K562 (cell line): ENCODE results near the gene HEATR1. TPM values are rescaled to one million over a fixed set of nuclear protein-coding genes. Genes with fewer than 3 reads are reported as not detected.

Experiments used
- CAMTA2 ChIP-seq: fragments of 250-450 bp; sonication (Bioruptor Pico); conservative IDR thresholded peaks from 2 replicates; pipeline ENCODE4 v1.5.1; 2022
- CEBPG ChIP-seq, 3 experiments: fragments of 200-800 bp in 1 of 3; sonication (Bioruptor generic) in 1 of 3; sonication (generic) in 1 of 3; formaldehyde crosslinking in 1 of 3; IDR thresholded peaks in 2 of 3; conservative IDR thresholded peaks in 1 of 3; 2 replicates each; pipeline versions ENCODE4 v1.6.1 to v1.8.0; 2016 to 2022; ENCODE audit warnings: missing compliant biosample characterization in 2 of 3, missing genetic modification characterization in 2 of 3, mild to moderate bottlenecking in 1 of 3, missing genetic modification reagents in 1 of 3
- FOXJ2 ChIP-seq: fragments of 200-800 bp; sonication (Bioruptor generic); IDR thresholded peaks from 2 replicates; pipeline ENCODE4 v1.6.1; 2016; ENCODE audit warnings: missing genetic modification characterization, missing compliant biosample characterization
- KHSRP ChIP-seq: fragments of 450-650 bp; IDR thresholded peaks from 2 replicates; pipeline ENCODE4 v1.6.1; 2017
- MNT ChIP-seq, 2 experiments: fragments of 450-650 bp; conservative IDR thresholded peaks; 2 replicates each; pipeline ENCODE4 v1.6.1; 2017; ENCODE audit warnings: mild to moderate bottlenecking in 2 of 2, moderate library complexity in 2 of 2
- POLR2G ChIP-seq: fragments of 200-400 bp; formaldehyde crosslinking; IDR thresholded peaks from 2 replicates; pipeline ENCODE4 v1.6.1; 2017; ENCODE audit warnings: low read depth, mild to moderate bottlenecking, antibody characterized with exemption, low read length, moderate library complexity
- RBM14 ChIP-seq: fragments of 200-400 bp; formaldehyde crosslinking; IDR thresholded peaks from 2 replicates; pipeline ENCODE4 v1.6.1; 2018; ENCODE audit warnings: low read depth, mild to moderate bottlenecking, low read length, moderate library complexity, borderline replicate concordance; ENCODE audit not compliant: insufficient read depth
- SAFB2 ChIP-seq: fragments of 200-400 bp; formaldehyde crosslinking; IDR thresholded peaks from 2 replicates; pipeline ENCODE4 v1.6.1; 2018; ENCODE audit warnings: borderline replicate concordance, low read length, low read depth, moderate library complexity; ENCODE audit not compliant: severe bottlenecking
- THRA ChIP-seq: fragments of 450-650 bp; IDR thresholded peaks from 2 replicates; pipeline ENCODE4 v1.6.1; 2017; ENCODE audit warnings: mild to moderate bottlenecking, moderate library complexity
- ZBTB9 ChIP-seq: fragments of 450-650 bp; formaldehyde crosslinking; IDR thresholded peaks from 2 replicates; pipeline ENCODE4 v1.4.0; 2020; ENCODE audit warnings: mild to moderate bottlenecking, moderate library complexity
- ZFP36 ChIP-seq: fragments of 150-350 bp; IDR thresholded peaks from 2 replicates; pipeline ENCODE4 v1.6.1; 2018; ENCODE audit warnings: low read length, low read depth; ENCODE audit not compliant: partially characterized antibody
- ZNF124 ChIP-seq: sonication (generic); formaldehyde crosslinking; IDR thresholded peaks from 2 replicates; pipeline ENCODE4 v1.8.1; 2022; ENCODE audit warnings: missing genetic modification reagents
- ZNF134 ChIP-seq: fragments of 250-450 bp; sonication (Bioruptor Pico); conservative IDR thresholded peaks from 2 replicates; pipeline ENCODE4 v1.4.0; 2020
- ZNF407 ChIP-seq: fragments of 450-650 bp; IDR thresholded peaks from 2 replicates; pipeline ENCODE4 v1.6.1; 2016; ENCODE audit warnings: low read depth
- polyA plus RNA-seq, 8 experiments: library from polyadenylated mRNA; depleted of rRNA in 4 of 8; stranded (reverse) in 5 of 8; unstranded in 3 of 8; fragments of >200 nt; fragmentation: Nextera tagmentation in 2 of 8; fragmentation: Illumina TruSeq in 1 of 8; extraction: Ambion mirVana in 2 of 8; extraction: Trizol in 1 of 8; gene quantifications; 2 replicates each; pipeline versions ENCODE4 v1.2.1 to v1.2.3, GENCODE V29; 2011 to 2014; ENCODE audit warnings: inconsistent platforms in 1 of 8, missing spikeins in 1 of 8
- total RNA-seq, 7 experiments: library from RNA; depleted of rRNA in 6 of 7; stranded (reverse); fragments of >200 nt in 6 of 7; fragmentation: Illumina TruSeq in 2 of 7; extraction: Trizol in 2 of 7; gene quantifications; 2 replicates each; pipeline versions ENCODE4 v1.2.1 to v1.2.3, GENCODE V29; 2011 to 2021; ENCODE audit warnings: low replicate concordance in 1 of 7

Gene HEATR1
- total and polyA plus RNA-seq, 9 of the 15 experiments (the other 6 are each of a cell fraction or from before 2014, with no cell fraction given), result 28.3 to 108 (median 50.9) TPM

GRCh38 chr1:236524142-236524894, 80.0 kb downstream of the HEATR1 start (continued):
- TF ChIP-seq THRA, result no peak
- 0 out of 2 replicates have a peak, but pooled peaks have one; percentile 5 for TF ChIP-seq RBM14
- TF ChIP-seq SAFB2, result no peak
- peak; percentile 70 for TF ChIP-seq POLR2G
- TF ChIP-seq CEBPG (CRISPR knock-in tag; IDR thresholded peaks at IDR 0.05), result peak; percentile 60; the same call in 1 of the 2 replicates
- peak in 1 of 2 experiments; percentile 31; a peak in 1 of 4 replicates for TF ChIP-seq CEBPG (tag; conservative IDR thresholded peaks at IDR 0.05 in 1 of 2, IDR thresholded peaks at IDR 0.05 in 1 of 2)
- TF ChIP-seq ZFP36, result no peak
- TF ChIP-seq ZBTB9 (CRISPR knock-in tag), result peak; percentile 36; the same call in 1 of the 2 replicates
- TF ChIP-seq KHSRP, result no peak
- TF ChIP-seq MNT (conservative IDR thresholded peaks at IDR 0.05), result peak; percentile 66 to 84; a peak in 3 of 4 replicates
- no peak for TF ChIP-seq ZNF124
- TF ChIP-seq ZNF407, result no peak
- no peak for TF ChIP-seq ZNF134 (CRISPR knock-in tag)
- no peak for TF ChIP-seq FOXJ2 (tag)
- TF ChIP-seq CAMTA2 (CRISPR knock-in tag), result no peak
